HK-2 (cell line): ENCODE data around the gene MAPRE2.
"Not testable (repeated sequence)": the region's sequence is repeated elsewhere in the genome, so short reads cannot be mapped to it uniquely, and the experiment has no call there.

ENCODE experiments used
- DNase-seq: peaks from one replicate; pipeline ENCODE4 v3.0.0-alpha.2; 2018; ENCODE audit not compliant: unreplicated experiment

MAPRE2 gene

DNA sequence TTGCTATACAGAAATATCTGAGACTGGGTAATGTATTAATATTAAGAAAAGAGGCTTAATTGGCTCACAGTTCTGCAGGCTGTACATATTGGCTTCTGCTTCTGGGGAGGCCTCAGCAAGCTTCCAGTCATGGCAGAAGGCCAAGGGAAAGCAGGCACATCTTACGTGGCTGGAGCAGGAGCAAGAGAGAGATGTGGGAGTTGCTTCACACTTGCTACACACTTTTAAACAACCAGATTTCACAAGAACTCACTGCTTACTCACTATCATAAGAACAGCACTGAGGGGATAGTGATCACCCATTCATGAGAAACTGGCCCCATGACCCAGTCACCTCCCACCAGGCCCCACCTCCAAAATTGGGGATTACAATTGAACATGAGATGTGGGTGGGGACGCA, 50.6 kb downstream of the MAPRE2 start:
- no peak for DNase-seq

DNA sequence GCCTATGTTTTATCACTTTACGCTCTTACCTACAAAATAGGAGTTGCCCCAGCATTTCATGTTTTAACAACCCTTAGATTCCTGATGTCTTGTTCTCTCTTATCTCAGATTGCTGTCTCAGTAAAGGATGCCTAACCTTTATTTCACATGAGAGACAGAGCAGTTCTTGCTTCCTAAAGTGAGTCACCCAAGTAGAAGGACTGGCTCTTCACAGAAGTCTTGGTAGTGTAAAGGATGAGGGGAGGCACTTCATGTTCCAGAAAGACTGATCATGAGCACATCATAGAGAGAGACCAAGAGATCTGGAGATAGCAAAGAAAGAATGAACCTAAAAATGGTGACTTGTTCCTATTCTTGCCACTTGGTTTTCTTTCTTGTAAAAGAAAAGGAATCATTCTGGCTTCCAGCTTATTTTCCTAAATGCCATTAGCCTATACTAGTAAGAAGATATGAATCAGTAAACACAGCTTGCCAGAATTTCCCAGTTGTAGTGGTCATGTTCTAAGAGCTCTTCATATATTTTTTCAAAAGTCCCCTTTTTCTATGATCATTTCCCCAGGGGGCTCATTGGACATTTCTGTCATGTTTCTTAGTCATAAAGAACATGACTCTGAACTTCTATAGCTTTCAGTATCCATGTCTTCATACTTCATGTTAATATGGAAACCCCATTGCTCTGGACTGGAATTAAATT, 54.9 kb downstream of the MAPRE2 start:
- DNase-seq = no peak

DNA sequence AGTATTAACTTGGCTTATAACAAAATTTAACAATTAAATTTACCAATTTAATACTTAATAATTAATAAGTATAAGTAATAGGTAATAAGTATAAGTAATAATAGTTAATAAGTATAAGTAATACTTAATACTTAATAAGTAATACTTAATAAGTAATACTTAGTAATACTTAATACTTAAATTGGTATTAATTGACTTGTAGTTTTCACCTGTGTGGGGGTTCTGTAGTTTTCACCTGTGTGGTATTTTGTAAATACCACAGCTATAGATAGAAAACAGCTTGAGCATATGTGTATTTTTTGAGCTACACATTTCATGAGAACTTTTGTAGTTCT, 55.4 kb downstream of the MAPRE2 start:
- DNase-seq = no peak

DNA sequence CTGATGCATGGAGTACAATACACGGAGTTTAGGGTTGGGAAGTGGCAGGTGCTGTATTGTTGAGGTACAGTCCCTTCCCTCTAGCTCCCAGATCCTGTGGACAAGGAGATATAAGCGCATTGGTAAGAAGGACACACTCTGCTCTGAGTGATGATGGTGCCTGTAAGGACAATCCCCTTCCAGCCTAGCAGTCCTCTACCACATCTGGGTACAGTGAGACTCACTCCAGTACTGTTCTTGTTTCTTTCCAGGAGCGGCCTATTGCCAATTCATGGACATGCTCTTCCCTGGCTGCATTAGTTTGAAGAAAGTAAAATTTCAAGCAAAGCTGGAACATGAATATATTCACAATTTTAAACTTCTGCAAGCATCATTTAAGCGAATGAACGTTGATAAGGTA, 56.0 kb downstream of the MAPRE2 start:
- DNase-seq = no peak

DNA sequence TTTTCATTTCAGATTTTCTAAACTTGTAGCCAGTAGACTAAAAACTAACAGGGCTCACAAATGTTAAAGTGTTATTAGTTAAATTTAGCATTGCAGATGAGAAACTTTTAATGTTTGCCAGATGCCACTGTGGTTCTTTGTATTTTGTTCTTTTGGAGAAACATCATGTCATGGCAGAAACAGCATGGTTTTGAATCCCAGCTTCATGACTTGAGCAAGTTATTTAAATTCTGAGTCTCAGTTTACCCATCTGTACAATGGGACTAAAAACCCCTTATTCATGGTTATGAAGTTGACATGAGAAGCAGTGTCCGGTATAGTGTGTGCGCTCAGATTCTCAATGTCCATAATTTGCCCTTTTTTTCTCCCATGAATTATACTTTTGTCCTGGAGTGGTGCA, 56.5 kb downstream of the MAPRE2 start:
- no peak for DNase-seq

DNA sequence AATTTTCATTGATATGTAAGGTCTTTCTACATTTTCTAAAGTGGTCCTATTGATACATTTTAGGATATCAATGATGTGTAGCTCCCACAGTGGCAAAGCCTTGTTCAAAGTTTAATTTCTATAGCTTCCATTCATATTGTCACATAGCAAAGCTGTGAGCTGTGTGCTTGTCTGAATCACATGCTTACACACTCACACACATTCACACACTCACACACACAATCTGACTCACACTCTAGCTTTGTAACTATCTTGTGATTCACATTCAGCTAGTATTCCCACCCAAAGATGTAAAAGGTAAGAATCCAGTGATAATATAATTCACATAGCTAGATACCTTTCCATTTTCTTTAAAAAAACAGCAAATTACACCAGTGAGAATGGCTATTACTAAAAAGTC, 58.7 kb downstream of the MAPRE2 start:
- DNase-seq = no peak

DNA sequence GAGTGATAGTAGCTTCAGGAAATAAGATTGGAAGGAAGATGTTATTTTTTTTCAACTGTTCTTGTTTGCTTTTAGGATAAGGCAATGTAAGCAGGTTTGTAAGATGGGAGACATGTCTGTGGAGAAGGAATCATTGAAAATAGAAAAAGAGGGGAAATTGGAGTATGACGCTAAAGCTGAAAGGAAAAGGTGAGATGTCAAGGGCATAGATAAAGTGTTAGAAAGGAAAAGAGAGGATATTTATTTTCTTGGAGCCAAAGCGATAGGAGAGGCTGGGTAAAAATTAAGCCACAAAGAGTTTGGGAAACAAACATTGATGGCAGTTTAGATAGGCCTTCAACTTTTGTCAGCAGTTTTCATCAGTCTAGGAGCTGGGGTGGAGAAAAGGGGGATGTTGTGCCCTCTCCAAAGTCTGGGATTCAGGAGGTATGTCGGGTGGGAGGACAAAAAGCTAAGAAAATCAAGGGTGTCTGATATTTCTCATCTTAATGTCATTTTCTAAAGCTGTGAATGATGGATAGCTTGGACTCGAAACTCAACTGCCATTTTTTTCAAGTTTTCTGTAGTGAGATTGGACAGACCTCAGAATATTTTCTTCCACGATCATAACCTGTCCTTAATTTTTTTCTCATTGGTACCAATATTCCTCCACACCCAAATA, 63.3 kb downstream of the MAPRE2 start:
- no peak for DNase-seq

DNA sequence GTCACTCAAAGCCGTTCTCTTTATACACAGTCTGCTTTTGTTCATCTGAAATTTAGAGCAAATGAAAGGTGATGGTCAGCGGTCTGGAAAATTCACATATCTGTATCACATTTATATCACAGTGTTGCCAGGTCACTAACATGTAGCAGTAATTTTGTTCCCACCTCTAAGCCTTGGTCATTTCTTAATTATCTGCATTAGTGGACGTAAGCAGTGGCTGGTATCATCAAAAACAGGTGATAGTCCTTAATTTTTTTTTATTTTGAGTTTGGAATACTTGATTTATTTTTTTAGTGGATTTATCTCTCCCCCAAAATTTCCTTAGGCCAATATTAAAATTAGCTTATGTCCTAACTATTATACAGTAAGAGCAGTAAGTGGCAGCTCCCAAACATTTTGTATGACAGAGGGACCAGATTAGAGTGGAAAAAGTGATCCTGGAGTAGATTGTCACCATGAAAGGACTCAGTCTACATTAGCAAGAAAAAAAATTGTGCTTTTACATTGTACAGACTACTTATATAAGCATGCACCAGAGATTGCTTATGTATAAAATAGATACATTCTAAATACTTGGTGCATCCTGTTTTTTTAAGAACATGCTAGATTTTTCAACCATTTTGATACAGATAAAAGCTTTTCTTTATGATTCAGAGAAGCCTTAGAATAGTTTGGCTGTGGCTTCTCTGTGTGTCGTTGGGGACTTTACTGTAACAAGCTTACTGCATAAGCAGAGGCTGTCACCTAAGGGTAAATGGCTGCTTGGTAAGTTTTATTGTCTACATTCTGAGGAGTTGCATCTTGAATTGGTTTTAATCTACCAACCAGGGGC, 65.0 kb downstream of the MAPRE2 start:
- DNase-seq = no peak

DNA sequence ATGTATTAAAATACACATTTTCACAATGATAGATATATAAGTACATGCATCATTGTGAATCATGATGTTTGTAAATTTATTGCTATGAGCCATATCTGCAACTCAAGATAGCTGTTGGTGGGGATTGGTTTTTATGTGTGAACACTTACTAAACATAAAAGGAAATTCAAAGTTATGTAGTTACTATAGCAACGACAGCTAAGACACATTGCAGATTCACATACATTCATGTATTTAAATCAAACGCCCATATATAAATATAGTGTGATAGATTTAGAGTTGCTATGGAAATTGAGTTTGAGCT, 65.6 kb downstream of the MAPRE2 start:
- DNase-seq = no peak

DNA sequence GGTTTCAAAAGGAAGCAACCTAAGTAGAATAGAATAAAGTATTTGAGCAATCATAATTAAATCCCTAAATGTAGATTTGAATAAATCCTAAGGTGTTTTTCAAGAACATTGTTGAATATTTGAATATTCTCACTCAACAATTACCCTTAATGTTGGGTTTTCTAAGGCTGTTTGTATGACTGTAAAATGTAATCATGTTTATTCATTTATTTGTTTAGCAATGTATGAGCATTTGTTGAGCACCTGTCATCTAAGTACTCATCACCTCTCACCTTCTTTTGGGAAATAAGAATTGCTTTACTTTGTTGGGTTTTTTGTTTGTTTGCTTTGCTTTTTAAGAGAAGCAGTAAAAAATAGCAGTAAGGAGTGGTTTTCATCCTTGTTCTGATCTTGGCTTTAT, 66.0 kb downstream of the MAPRE2 start:
- DNase-seq = no peak

DNA sequence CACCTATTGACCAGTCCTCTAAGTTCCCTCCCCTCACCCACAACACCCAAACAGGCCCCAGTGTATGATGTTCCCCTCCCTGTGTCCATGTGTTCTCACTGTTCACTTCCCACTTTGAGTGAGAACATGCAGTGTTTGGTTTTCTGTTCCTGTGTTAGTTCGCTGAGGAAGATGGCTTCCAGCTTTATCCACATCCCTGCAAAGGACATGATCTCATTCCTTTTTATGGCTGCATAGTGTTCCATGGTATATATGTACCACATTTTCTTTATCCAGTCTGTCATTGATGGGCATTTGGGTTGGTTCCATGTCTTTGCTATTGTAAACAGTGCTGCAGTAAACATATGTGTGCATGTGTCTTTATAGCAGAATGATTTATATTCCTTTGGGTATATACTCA, 66.9 kb downstream of the MAPRE2 start:
- DNase-seq = not testable (repeated sequence)

DNA sequence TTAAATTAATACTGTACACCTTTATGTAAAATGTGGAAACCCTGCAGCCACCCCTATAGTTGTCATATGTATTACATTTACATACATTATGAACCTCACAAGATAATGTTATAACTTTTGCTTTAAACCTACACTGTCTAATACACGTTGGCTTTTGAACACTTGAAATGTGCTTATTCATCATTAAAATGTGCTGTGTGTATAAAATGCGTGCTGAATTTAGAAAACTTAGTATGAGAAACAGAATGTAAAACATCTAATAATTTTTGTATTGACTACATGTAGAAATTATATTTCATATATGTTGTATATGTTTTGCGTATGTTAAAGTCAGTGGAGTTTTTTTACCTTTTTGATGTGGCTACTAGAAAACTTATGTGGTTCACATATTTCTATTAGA, 68.8 kb downstream of the MAPRE2 start:
- no peak for DNase-seq

DNA sequence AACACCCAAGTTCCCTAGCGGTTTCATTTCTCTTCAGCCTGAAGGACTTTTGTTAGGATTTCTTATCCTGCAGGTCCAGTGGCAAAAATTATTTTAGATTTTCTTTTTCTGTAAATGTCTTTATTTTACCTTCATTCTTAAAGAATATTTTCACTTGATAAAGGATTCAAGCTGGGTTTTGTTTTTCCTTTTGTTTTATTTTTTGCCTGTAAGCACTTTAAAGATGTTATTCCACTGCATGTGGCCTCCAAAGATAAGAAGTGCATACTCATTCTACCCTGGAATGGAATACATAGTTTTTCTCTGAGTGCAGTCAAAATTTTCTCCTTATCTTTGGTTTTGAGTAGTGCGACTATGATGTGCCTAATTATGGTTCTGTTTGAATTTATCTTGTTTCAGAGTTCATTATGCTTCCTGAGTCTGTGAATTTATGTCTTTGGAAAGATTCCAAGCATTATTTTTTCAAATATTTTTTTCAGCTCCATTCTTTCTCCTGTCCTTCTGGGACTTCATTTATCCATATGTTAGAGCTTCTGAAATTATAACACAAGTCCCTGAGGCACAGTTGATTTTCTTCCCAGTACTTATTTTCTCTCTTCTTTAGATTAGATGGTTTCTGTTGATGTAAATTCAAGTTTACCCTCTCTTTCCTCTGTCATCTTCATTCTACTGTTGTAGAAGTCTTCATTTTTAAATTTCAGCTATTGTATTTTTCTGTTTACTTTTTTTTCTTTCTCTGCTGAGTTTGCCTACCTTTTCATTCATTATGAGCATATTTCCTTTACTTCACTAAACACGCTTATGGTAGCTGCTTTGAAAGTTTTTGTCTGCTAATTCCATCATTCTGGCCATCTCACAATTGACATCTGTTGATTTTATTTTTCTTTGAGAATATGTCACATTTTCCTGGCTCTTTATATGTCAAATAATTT, 69.6 kb downstream of the MAPRE2 start:
- no peak for DNase-seq

DNA sequence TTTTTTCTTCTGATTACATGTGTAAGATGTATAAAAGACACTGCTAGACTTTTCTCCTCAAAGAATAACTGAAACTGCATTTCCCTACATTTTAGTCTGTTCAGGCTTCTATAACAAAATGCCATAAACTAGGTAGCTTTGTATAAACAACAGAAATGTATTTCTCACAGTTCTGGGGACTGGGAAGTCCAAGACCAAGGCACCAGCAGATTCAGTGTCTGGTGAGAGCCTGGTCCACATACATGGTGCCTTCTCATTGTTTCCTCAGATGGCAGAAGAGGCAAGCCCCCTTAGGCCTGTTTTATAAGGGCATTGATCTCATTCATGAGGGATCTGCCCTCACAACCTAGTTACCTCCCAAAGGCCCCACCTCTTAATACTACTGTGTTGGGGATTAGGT, 71.5 kb downstream of the MAPRE2 start:
- DNase-seq = no peak

DNA sequence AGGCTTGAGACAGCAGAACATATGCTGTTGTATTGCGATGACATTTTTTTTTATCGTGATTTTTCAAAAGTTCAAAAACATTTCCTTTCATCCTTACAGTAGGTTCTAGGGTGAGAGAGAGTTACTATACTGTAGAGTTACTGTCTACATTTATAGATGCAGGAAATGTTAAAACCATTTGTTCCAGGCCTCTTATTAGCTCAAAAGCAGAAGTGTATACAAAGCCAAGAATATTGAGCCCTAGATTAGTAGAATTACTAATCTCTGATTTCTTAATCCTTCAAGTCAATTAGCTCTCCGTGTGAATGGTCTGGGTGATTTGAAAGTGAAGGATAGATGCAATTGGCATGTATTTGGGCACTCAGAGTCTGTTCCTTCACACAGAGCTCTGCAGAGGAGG, 73.1 kb downstream of the MAPRE2 start:
- DNase-seq = no peak

DNA sequence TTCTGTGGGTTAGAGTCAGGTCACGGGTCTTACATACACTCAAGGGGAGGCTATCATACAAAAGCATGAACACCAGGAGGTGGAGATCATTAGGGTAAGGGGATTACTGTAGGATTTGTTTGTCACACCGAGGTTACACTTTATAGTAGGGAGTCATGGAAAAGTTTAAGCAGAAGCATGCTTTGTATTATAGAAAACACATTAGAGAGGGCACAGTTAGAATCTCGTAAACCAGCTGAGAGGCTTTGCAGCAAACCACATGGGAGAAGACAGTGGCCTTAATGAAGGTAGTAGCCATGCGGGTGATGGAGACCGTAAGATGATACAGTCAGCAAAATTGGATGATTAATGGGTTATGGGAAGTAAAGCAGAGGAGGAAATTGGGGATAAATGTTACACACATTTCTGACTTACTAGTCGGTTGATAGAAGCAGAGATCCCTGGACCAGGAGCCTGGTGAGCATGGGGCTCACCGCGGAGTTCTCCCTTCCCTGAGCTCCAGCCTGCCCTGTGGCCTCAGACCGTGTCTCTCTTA, 75.6 kb downstream of the MAPRE2 start:
- no peak for DNase-seq

DNA sequence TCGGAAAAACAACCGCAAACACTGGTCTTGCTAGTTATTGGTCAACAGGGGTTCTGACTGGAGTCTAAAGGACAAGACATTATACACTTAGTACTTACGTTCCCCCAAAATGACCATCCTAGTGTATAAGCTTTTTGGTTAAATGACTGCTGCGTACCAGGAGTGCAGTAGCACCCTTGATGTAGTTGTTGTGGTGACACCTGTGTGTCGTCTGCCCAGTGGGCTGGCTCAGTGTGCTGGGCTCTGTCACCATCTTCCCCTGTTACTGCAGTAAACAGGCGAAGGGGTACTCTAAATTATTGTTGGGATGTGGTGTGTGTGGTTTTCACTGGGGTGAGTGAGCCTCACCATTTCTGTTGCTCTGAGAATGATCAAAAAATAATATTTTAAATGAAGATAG, 76.2 kb downstream of the MAPRE2 start:
- no peak for DNase-seq

DNA sequence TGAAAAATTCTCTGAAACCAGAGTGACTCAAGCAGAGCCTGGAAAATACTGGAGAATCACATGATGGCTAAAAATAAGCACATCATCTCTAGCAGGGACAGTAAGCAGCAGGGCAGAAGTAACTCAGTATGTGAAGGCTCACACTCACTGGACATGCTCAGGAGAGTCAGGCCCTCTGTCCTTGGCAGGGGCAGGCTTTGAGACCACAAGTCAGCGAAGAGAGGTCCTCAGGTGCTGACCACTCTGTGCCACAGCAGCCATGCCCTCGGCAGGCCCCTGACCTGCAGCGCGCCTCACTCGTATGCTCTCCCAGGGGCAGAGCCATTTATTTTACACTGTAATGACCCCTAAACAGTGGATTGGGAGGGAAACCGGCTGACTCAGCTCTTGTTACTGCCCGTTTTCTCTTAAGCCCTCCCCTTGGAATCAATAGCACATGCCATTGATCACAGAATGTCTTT, 76.8 kb downstream of the MAPRE2 start:
- DNase-seq = no peak

DNA sequence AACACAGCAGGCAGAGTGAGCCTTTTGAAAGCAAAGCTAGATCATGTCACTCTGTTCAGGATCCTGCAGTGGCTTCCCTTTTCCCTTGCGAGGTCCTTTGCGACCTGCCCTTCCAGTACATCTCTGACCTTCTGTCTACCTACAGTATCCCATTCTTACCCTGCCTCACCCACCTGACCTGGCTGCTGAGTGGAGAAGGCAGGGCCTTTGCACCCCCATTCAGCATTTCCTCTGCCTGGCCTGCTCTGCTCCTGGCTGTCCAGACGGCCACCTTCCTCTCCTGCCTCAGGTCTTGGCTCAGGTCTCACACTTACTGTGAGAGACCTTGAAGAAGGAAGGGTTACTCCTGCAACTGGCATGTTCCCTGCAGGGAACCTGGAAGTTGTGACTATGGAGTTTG, 77.4 kb downstream of the MAPRE2 start:
- no peak for DNase-seq

DNA sequence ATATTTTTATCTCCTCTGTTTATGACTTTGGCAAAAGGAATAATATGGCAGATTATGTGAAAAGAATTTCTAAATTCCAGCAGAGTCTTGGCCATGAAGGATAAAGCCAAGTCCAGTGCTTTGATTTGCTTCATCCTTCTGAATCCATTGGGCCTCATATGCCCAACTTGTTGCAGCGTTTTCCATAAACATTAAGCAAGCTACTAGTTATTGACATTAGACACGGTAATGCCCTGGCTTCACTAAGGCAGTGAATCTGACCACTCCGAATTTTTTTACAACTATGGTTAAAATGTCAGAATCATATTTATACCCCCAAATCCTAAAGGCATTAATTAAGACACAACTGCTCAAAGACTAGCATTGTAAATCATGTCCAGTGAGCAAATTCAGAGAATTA, 79.8 kb downstream of the MAPRE2 start:
- DNase-seq = no peak

DNA sequence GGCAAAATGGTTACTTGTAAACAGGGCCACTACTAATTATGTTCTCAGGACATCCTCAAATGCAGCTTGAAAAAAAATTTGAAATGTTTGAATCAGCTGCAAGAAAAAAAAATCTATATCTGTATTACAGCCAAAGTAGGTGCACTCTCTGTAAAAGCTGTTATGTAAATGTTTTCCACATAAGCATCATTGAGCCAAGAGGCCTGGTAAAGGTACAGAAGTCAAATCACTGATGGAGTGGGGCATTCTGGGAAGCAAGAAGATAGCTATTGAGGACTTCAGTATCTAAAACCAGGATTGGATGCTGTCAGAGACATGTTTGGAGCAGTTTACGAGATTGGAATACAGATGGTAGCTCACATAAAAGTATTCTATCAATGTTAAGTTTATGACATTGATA, 80.3 kb downstream of the MAPRE2 start:
- DNase-seq = no peak
